Cardiac fibroblast (primary cell): ENCODE measurements around the gene USP5.

Experiments used
- DNase-seq, 2 donors: peaks; one replicate each; pipeline versions ENCODE4 v3.0.0 to v3.0.0-alpha.2; 2010; ENCODE audit warnings: low read depth in 2 of 2
- H3K4me3 ChIP-seq, 2 donors: replicated peaks in 1 of 2; 1 replicate in 1 of 2; 2 replicates in 1 of 2; pipeline ENCODE4 v1.5.1; 2011; ENCODE audit warnings: low read depth in 2 of 2, low read length in 2 of 2, mild to moderate bottlenecking in 2 of 2, moderate library complexity in 1 of 2
- CTCF ChIP-seq: IDR thresholded peaks from one replicate; pipeline ENCODE4 v1.5.1; 2011; ENCODE audit warnings: low read depth, mild to moderate bottlenecking, low read length, inconsistent platforms

USP5 gene

GRCh38 chr12:6817662-6818157 lies 34.2 kb upstream of the USP5 start:
- no peak for TF ChIP-seq CTCF
- DNase-seq: no peak
- H3K4me3 ChIP-seq: no peak overlapping the region

GRCh38 chr12:6818222-6818621 lies 33.7 kb upstream of the USP5 start:
- no peak for TF ChIP-seq CTCF
- DNase-seq: no peak
- H3K4me3 ChIP-seq: no peak overlapping the region

DNA sequence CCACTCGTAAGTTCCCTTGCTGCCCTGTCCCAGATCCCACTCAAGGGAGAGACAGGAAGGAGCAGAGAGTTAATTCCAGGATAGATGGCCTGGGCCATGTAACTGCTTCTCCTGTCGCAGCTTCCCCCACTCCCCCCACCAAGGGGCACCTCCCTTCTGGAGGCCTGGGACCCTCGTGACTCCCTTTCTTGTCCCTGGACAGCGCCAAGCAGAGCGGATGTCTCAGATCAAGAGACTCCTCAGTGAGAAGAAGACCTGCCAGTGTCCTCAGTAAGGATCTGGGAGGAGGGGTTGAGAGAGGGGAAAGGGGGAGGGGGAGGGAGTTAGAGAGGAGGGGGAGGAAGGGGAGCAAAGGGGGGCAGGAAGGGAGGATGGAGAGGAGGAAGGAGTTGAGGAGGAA lies 33.3 kb upstream of the USP5 start:
- no peak overlapping the region for H3K4me3 ChIP-seq
- no peak for TF ChIP-seq CTCF
- DNase-seq: no peak

DNA sequence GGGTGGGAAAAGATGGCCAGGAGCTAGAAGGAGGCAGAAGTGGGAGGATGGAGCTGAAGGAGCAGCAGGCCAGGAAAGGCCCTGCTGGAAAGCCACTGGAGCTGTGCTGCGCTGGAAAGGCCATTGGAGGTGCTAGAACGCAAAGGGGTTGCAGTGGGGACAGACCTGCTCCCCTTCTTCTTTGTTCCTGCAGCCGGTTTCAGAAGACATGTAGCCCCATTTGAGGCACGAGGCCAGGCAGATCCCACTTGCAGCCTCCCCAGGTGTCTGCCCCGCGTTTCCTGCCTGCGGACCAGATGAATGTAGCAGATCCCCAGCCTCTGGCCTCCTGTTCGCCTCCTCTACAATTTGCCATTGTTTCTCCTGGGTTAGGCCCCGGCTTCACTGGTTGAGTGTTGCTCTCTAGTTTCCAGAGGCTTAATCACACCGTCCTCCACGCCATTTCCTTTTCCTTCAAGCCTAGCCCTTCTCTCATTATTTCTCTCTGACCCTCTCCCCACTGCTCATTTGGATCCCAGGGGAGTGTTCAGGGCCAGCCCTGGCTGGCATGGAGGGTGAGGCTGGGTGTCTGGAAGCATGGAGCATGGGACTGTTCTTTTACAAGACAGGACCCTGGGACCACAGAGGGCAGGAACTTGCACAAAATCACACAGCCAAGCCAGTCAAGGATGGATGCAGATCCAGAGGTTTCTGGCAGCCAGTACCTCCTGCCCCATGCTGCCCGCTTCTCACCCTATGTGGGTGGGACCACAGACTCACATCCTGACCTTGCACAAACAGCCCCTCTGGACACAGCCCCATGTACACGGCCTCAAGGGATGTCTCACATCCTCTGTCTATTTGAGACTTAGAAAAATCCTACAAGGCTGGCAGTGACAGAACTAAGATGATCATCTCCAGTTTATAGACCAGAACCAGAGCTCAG lies 32.6 kb upstream of the USP5 start:
- no peak for TF ChIP-seq CTCF
- H3K4me3 ChIP-seq: no peak overlapping the region
- DNase-seq: no peak

DNA sequence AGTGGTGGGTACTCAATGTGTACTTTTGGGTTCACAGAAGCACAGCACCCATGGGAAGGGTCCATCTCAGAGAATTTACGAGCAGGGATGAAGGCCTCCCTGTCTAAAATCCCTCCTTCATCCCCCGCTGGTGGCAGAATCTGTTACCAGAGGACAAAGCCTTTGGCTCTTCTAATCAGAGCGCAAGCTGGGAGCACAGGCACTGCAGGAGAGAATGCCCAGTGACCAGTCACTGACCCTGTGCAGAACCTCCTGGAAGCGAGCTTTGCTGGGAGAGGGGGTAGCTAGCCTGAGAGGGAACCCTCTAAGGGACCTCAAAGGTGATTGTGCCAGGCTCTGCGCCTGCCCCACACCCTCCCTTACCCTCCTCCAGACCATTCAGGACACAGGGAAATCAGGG lies 31.8 kb upstream of the USP5 start:
- TF ChIP-seq CTCF: no peak
- DNase-seq: no peak
- no peak overlapping the region for H3K4me3 ChIP-seq

DNA sequence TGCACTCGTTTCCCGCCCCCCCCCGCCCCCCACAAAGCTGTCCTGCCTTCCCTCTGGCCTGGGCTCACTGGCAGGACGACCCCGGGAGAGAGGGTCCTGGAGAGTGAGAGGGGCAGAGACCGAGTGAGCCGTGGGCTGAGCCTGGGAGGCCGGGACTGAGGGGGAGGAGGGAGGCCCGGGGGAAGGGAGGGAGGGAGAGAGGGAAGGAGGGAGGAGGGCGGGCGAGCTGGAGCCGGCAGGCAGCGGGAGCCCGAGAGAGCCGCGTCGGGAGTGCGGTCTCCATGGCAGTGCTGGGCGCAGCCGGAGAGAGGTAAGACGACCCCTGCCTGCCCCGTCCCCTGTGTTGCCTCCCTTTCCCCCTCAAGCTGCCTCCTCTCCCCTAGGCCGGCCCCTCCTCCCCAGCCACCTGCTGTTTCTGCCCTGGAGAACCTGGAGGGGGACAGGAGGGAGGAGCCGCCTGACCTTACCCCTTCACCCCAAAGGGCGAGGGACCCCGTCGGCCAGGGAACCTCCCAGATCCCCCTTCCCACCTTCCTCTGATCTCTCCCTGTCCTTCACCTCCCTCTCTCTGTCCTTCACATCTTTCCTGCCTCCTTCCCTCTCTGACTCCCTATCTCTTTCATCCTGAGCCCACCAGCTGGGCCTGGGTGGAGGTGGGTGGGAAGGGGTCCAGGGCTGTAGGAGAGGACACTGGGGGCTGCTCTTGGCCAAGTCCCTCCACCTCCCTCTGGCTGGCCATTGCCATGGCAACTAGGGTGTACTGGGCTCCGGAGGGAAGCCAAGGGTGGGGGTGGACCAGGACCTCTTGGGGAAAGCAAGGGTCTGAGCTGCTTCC lies 30.1 kb upstream of the USP5 start, which contains the start of gene GPR162:
GPR162 (plus strand) TSS at position 231 of the 835 bp plus-strand sequence. CDS start 2,078 bp downstream, outside the sequence.
- DNase-seq: peak; percentile 35 to 72
- peak within 1 kb of the TSS; percentile 48 to 61 for H3K4me3 ChIP-seq
- no peak for TF ChIP-seq CTCF
